Esophagus (tissue), 2 donors: ENCODE measurements around the gene HTR2B. TPM values are rescaled to one million over a fixed set of nuclear protein-coding genes. Genes with fewer than 3 reads are reported as not detected.
"Not testable (repeated sequence)": the region's sequence is repeated elsewhere in the genome, so short reads cannot be mapped to it uniquely, and the experiment has no call there.

Experiments used
- H3K27ac ChIP-seq, 2 donors: one replicate each; pipeline ENCODE4 v1.5.1; 2013; ENCODE audit warnings: low read depth in 2 of 2, mild to moderate bottlenecking in 2 of 2, inconsistent platforms in 1 of 2, low read length in 1 of 2, moderate library complexity in 1 of 2
- H3K27me3 ChIP-seq, 2 donors: one replicate each; pipeline ENCODE4 v1.6.1; 2013; ENCODE audit warnings: low read length in 2 of 2, control low read depth in 1 of 2, mild to moderate bottlenecking in 1 of 2; ENCODE audit not compliant: insufficient read depth in 2 of 2, control insufficient read depth in 1 of 2
- H3K36me3 ChIP-seq, 2 donors: one replicate each; pipeline ENCODE4 v1.6.1; 2013; ENCODE audit warnings: low read length in 1 of 2; ENCODE audit not compliant: control insufficient read depth in 2 of 2, insufficient read depth in 2 of 2
- H3K4me1 ChIP-seq, 2 donors: one replicate each; pipeline ENCODE4 v1.6.1; 2013; ENCODE audit warnings: low read length in 1 of 2; ENCODE audit not compliant: control insufficient read depth in 2 of 2, insufficient read depth in 2 of 2
- H3K4me3 ChIP-seq, 2 donors: one replicate each; pipeline ENCODE4 v1.5.1; 2013; ENCODE audit warnings: low read length in 2 of 2, mild to moderate bottlenecking in 2 of 2, low read depth in 1 of 2, moderate library complexity in 1 of 2
- H3K9me3 ChIP-seq, 2 donors: one replicate each; pipeline ENCODE4 v1.6.1; 2013; ENCODE audit warnings: mild to moderate bottlenecking in 2 of 2, low read depth in 1 of 2, low read length in 1 of 2, moderate library complexity in 1 of 2; ENCODE audit not compliant: control insufficient read depth in 2 of 2, insufficient read depth in 1 of 2
- WGBS, 2 donors: extraction: QIAGEN DNeasy Blood & Tissue Kit; methylation state at CpG; one replicate each; pipeline ENCODE4 v1.1.7; 2013; 5-methylcytosine and 5-hydroxymethylcytosine counted together
- polyA plus RNA-seq, 2 donors: library from polyadenylated mRNA; stranded (reverse); fragments of 200-250 nt; gene quantifications; one replicate each; pipeline ENCODE4 v1.2.3, GENCODE V29; 2013
- donor health status: healthy with polysubstance abuse.
- donor health status: Bipolar disorder and iron deficiency.

The HTR2B gene
- polyA plus RNA-seq, 2 donors: 0.49 to 1.3 TPM

DNA sequence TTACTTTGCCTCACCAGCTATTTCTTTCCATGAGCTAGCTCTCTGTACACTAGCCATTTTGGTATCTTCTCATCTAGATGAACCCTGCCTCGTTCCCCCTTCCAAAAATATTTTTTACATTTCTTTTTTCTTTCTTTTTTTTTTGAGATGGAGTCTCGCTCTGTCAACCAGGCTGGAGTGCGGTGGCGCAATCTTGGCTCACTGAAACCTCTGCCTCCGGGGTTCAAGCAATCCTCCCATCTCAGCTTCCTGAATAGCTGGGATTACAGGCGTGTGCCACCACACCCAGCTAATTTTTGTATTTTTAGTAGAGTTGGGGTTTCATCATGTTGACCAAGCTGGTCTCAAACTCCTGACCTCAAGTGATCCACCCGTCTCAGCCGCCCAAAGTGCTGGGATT, 57.3 kb downstream of the HTR2B start:
- not testable (repeated sequence) for H3K4me1 ChIP-seq, H3K27me3 ChIP-seq, H3K4me3 ChIP-seq, H3K9me3 ChIP-seq, H3K36me3 ChIP-seq, H3K27ac ChIP-seq
- 91 to 95% methylated on average over 8 of the region's 8 CpGs for WGBS, 2 donors

DNA sequence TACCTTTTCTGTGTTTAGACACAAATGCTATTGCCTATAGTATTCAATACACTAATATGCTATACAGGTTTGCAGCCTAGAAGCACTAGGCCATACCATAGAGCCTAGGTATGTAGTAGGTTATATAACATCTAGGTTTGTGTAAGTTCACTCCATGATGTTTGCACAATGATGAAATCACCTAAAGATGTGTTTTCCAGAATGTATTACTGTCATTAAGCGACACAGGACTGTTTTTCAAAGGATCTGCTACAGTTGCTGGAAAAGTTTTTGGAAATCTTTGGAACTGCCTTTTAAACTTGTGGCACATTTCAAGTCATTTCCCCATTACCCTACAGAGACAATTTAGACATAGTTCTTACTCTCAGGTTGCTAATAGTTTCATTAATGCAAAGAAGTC, 58.9 kb downstream of the HTR2B start:
- WGBS, 2 donors: 96 to 98% methylated on average over 1 of the region's 1 CpG

DNA sequence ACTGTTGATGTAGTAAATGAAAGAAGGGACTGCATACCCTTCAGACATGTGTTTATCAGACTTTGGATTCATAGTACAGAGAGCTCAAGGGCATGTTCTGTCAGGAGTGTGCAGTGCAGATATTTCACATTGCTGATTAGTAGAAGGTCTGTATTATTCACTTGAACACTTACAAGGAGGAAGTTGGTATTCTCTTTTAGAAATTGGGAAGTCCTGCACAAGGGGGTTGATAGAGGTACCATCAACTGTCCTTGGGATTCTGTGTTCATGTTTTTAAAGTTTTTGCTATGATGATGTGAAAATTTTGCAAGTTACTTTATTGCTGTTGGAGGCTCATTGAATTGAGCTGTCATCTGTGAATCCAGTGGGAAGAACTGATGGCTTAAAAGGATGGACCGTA, 61.5 kb downstream of the HTR2B start:
- H3K9me3 ChIP-seq: no peaks in the 10 kb centered on the region
- WGBS, 2 donors: 96 to 97% methylated on average over 1 of the region's 1 CpG
- peaks cover 0 to 5% of the 10 kb centered on the region in 2 donors for H3K36me3 ChIP-seq
- H3K4me1 ChIP-seq: no peaks in the 10 kb centered on the region
- no peaks in the 10 kb centered on the region for H3K27me3 ChIP-seq
- no peak overlapping the region for H3K27ac ChIP-seq
- H3K4me3 ChIP-seq: no peak overlapping the region

More for the DNA sequence above, 58.9 kb downstream of the HTR2B start:
- Histone ChIP-seq H3K27ac (no peak overlapping the region), H3K9me3 (no peaks in the 10 kb centered on the region), H3K4me3 (no peak overlapping the region), H3K36me3 (peaks cover 0 to 5% of the 10 kb centered on the region in 2 donors), H3K4me1 (no peaks in the 10 kb centered on the region), H3K27me3 (no peaks in the 10 kb centered on the region)

DNA sequence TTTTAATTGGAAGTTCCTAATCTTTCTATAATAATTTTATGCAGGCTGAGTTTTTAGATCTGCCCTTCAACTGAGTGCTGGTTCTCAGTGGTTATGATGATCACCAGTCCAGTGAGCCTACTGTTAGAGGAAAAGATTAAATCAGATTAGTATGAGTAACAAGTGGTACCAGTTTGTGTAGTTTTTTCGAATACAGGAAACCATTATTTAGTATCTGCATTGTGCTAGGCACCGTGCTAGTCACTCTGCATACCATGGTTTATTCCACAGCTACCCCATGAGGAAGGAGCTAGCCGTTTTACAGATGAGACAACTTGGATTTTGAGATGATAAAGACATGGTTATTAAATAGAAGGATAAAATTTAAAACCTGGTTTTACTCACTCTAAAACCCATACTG, 62.1 kb downstream of the HTR2B start:
- H3K36me3 ChIP-seq: peaks cover 0 to 4% of the 10 kb centered on the region in 2 donors
- H3K27ac ChIP-seq: no peak overlapping the region
- 71 to 79% methylated on average over 3 of the region's 3 CpGs for WGBS, 2 donors
- no peaks in the 10 kb centered on the region for H3K4me1 ChIP-seq
- no peak overlapping the region for H3K4me3 ChIP-seq
- no peaks in the 10 kb centered on the region for H3K9me3 ChIP-seq
- H3K27me3 ChIP-seq: no peaks in the 10 kb centered on the region

DNA sequence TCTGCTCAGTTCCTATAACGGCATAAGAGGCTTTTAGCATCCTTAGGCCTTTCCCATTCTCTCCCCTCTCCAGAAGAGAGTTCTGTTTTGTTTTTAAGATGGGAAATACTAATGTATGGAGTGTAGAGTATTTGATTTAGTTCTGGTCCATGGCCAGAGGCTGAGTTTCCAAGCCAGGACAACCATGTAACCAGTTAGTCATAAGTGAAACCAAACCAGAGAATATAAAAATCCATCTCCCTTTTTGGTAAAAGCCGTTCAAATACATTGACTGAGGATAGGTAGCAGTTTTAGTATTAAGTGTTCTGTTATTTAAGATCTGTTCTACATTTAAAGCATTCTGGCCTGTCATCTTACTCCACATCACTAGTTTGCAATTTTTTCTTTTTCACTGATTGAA, 65.1 kb downstream of the HTR2B start:
- H3K27me3 ChIP-seq: no peaks in the 10 kb centered on the region
- no peak overlapping the region for H3K27ac ChIP-seq
- WGBS, 2 donors: 71 to 76% methylated on average over 2 of the region's 2 CpGs
- H3K36me3 ChIP-seq: no peaks in the 10 kb centered on the region
- H3K4me3 ChIP-seq: no peak overlapping the region
- no peaks in the 10 kb centered on the region for H3K4me1 ChIP-seq
- H3K9me3 ChIP-seq: no peaks in the 10 kb centered on the region

DNA sequence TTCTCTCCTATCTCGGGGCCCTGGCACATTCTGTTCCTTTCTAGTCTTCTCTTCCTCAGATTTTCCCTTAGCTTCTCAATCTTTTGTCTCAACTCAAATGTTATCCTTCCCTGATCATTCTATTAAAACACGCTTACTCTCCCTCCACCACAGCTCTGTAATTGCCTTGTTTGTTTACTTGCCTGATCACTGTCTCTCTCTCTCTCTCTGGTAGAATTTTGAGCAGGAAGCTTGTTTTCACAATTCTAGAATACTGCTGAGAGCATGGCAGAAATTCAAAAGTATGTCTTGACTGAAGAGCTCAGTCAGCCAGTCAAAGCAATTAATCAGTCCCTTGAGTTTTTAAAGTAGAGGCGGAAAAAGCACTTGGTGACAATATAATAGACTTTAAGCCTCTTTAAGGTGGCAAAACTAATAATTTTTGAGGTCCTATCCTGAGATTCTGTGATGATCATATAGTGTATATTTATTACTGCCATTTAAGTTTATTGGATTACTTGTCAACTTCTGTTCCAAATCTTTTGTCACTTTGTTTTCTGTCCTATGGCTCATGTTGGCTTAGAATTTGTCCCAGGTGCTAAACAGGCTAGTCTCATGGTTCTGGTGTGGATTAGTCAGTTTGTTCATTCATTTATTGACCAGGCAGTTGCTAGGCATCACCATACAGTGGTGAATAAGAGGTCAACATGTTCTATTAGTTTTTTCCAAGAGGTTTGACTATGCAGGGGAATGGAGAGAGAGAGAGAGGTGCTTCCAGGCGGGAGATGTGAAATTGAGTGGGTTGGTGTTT, 65.9 kb downstream of the HTR2B start:
- no peaks in the 10 kb centered on the region for H3K4me1 ChIP-seq
- no peak overlapping the region for H3K27ac ChIP-seq
- H3K27me3 ChIP-seq: no peaks in the 10 kb centered on the region
- H3K4me3 ChIP-seq: no peak overlapping the region
- H3K9me3 ChIP-seq: no peaks in the 10 kb centered on the region
- no peaks in the 10 kb centered on the region for H3K36me3 ChIP-seq
- 75 to 83% methylated on average over 4 of the region's 4 CpGs for WGBS, 2 donors

Other genes with a start within 250 kb of the HTR2B start
- under 1 TPM; 0.28 to 0.88 TPM for gene GPR55, start 199.8 kb downstream of the HTR2B start, polyA plus RNA-seq
- gene SPATA3, start 128.9 kb downstream of the HTR2B start, polyA plus RNA-seq: not detected
- gene C2orf72, start 87.5 kb downstream of the HTR2B start, polyA plus RNA-seq: under 1 TPM; 0.28 to 0.47 TPM
- 10 to 100 TPM; 18.0 to 38.6 TPM for gene PSMD1, start 68.2 kb downstream of the HTR2B start, polyA plus RNA-seq
- gene ARMC9, start 73.6 kb upstream of the HTR2B start, polyA plus RNA-seq: 1 to 10 TPM; 2.9 to 3.6 TPM